GM21619 (cell line): ENCODE measurements around the gene RASSF8.
"Not testable (repeated sequence)": the region's sequence is repeated elsewhere in the genome, so short reads cannot be mapped to it uniquely, and the experiment has no call there.

Source experiments
- ATAC-seq: cut with Tn5 transposase; IDR thresholded peaks from one replicate; pipeline ENCODE4 v1.9.1; 2021; ENCODE audit not compliant: unreplicated experiment

The RASSF8 gene

DNA sequence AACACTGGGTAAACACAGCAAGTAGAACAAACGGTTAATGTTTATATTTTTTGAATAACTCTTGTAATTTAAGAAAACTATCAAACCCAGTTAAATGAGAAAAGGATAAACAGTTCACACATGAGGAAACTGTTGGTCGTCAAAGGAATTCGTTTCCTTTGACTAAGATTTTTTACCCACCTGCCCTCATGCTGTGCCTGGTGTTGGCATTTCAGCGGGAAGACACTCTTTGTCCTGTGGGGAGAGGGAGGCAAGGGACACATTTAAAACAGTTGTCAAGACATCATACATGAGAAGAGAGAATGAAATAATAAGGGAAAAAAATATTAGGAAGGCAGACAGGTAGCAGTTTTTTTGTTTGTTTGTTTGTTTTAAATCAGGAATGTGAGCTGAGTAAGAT lies 95.9 kb downstream of the RASSF8 start:
- ATAC-seq = no peak

DNA sequence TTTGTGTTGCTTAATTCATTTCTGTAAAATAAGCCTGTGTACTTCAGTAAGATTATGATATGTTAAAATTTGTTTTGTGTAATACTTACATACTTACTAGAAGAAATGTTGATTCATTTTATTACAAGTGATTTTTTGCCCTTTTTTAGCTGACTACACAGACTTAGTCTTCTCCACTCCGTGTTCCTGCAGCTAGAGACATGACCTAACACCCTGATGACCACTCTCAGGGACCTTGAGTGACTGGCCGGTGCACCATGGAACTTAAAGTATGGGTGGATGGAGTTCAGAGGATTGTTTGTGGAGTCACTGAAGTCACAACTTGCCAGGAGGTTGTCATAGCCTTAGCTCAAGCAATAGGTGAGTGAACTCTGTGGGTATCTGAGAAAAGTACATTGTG lies 96.6 kb downstream of the RASSF8 start:
- ATAC-seq = no peak

DNA sequence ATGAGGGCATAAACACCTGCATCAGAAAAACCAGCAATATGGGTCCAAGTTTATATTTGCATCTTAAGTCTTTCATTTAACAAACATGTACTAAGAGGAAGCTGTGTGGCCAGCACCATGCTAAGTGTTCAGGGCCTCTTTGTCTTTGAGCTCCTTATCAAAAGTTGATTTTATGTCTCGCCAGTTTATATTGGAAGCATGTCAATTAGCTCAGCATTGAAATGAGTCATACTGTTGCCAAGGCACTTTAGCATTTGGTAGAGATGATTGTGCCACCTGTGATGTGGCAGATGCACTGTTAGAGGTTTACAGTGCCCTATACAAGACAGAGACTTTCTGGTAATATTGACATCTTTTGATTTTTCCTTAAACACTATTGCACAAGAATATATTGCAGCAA lies 97.9 kb downstream of the RASSF8 start:
- no peak for ATAC-seq

DNA sequence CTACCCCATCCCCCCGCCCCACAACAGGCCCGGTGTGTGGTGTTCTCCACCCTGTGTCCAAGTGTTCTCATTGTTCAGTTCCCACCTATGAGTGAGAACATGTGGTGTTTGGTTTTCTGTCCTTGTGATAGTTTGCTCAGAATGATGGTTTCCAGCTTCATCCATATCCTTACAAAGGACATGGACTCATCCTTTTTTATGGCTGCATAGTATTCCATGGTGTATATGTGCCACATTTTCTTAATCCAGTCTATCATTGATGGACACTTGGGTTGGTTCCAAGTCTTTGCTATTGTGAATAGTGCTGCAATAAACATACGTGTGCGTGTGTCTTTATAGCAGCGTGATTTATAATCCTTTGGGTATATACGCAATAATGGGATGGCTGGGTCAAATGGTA lies 98.8 kb downstream of the RASSF8 start:
- not testable (repeated sequence) for ATAC-seq

DNA sequence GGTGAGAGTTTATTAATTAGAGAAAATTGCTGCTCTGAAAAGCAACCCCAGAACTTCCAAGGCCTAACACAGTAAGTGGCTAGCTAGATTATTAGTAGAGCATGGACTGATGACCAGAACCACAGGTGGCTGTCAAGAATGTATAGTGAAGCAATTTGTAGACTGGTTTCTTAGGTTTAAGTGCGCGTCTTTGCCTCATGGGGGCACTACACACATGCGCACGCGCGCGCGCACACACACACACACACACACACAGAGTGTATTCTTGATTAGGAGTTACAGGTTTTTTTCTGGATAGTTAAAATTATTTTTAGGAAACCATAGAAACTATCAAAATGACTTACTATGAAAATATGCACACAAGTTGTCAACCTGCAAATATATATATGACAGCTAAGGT lies 99.8 kb downstream of the RASSF8 start:
- ATAC-seq = no peak

DNA sequence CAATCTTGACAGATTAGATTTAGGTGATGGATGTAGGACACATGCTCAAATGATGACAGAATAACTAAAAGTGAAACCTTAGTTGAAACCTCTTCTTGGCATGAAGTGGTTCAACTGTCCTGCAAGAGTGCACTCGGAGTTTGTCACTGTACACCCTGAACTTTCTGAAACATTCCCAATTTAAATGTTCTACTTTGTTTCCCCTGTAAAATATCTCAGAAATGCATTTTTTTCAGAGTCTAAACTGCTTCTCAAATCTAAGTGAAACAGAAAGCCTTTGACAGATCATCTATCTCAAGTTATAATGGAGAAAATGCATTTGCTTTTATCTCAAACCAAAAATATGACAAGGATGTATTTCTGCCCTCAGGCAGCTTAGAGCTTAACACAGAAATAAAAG lies 100.3 kb downstream of the RASSF8 start:
- ATAC-seq = no peak

DNA sequence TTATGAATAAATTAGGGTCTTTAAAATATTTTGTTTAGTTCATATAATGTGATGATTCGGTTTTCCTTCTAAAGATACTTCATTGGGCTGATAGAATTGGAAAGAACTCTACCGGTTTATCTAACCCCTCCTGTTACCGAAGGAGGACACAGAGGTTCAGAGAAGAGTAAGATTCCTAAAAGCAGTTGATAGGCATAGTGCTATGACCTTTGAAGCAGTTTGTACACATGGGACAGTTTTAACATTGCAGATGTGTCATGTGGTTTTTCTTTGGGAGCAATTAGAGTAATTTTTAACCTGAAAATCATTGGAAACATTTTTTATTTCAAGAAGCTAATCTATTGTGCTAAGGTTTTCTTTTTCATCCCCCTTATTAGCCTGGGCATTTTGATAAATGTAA lies 103.5 kb downstream of the RASSF8 start:
- ATAC-seq = no peak

DNA sequence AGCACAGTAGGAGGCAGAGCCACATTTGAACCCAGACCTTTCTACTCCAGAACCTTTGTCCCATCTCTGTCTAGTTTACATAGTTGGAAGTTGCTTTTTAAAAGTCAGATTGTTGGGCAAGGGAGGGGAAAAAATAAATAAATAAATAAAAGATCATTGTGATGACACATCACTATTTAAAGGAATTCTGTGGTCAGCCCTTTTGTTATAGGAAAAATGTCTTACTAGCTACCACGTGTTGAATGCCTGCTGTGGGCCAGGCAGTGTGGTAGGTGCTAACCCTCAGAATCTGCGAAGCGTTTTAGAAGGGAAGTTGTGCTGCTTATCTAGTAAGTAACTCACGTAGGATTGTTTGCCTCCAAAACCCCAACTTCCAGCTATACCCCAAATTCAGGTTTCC lies 104.1 kb downstream of the RASSF8 start:
- ATAC-seq = no peak

DNA sequence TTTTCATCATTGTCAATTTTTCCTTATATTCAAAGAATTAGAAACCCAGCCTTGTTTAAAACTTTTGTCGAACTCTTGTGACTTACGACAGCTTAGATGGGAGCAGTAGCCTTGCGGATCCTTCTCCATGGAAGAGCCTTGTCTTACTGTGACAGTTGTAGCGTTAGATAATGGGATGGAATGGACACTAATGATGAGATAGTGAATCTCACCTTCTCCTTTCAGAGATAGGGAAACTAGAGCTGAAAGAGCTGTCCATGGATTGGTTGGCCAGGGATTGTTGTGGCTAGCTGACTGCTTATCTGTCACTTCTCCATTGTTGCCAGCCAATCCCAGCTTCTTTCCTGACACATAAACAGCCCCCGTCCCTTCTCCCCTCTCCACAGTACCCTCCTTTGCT lies 107.0 kb downstream of the RASSF8 start:
- no peak for ATAC-seq

DNA sequence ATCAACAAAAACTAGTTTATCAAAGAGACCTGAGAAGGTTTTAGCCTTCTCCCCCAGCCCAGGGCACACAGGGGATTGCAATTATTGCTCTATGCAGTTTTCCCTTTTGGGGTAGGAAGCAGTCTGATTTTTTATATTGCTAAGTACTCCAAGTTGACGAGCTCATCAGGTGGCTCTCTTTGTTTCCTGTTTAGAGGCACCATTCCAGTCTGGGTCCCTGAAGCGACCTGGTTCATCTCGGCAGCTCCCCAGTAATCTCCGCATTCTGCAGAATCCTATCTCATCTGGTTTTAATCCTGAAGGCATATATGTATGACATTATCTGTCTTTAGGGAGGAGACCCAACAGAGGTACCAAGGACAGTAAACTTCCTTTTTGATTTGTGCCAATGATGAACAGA lies 110.0 kb downstream of the RASSF8 start:
- ATAC-seq = no peak

DNA sequence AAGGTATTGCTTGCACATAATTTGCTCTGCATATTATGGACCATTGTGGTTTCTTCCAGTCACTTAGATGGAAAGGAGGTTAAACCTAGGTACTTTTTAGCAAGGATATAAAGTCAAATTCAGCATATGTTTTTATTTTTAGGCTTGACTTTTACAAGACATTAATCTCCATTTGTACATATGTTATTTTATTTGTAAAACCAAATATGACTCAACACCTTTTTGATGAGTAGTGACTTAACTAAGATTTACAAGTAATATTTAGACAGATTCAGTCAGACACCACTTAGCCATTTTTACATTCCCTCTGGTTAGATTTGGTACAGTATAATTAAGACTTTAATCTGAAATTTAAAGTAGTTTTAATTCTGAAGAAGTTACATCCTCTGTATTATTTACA lies 111.3 kb downstream of the RASSF8 start:
- ATAC-seq = no peak

DNA sequence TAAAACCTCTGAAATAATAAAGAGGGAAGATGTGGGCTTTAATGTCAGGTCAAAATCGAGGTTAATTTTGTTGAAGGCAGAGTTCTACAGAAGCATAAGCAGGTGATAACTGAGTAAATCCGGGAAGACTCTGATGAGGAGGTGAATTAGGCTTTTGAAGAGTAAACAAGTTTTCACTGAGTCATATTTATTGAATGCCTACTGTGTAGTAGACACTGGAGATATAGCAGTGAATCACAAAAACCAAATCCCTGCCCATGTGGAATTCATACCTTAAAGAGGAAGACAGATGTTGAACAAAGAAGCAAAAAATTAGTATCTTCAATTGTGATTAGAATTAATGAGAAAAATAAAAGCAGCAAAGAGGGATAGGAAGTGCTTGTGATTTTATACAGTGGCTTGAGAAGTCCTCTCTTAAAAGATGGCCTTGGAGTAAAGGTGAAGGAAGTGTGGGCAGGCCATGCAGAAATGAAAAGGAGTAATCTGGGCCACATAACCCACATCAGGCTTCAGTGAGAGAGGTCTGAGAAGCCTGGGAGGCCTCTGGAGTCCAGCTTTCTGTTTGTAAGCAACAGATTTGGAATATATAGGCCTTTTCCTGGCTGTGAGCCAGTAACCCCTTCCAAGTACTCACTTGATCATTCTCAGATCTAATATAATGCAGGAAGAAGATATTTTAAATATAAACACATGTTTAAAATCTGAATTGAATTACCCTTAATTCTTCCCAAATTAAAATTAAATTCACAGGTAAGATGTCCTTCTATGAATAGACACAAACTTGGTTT lies 119.6 kb downstream of the RASSF8 start:
- ATAC-seq = no peak

DNA sequence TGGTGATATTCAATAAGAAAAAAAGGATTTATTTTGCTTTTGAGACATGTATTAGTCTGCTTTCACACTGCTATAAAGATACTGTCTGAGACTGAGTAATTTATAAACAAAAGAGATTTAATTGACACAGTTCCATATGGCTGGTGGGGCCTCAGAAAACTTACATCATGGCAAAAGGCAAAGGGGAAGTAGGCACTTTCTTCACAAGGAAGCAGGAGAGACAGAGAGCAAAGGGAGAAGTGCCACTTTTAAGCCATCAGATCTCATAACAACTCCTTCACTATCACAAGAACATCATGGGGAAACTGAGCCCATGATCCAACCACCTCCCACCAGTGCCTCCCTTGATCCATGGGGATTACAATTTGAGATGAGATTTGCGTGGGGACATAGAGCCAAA lies 122.4 kb downstream of the RASSF8 start:
- ATAC-seq = no peak

DNA sequence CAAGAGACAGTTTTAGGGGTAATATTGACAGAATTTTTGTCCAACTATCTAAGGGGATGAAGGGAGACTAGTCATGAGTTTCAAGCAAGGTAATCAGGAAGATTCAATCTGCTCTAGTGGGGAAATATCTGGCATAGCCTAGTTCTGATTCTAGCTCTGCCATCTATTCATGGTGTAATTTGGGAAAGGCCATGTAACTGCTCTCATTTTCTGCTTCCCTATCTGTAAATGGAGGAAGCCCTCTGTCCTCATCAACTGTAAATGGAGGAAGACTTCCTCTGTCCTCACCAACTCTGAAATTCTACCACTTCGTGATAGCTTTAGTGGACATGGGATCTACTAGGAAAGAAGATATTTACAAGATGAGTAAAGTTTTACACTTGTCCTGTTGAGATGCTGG lies 128.5 kb downstream of the RASSF8 start:
- ATAC-seq = no peak

DNA sequence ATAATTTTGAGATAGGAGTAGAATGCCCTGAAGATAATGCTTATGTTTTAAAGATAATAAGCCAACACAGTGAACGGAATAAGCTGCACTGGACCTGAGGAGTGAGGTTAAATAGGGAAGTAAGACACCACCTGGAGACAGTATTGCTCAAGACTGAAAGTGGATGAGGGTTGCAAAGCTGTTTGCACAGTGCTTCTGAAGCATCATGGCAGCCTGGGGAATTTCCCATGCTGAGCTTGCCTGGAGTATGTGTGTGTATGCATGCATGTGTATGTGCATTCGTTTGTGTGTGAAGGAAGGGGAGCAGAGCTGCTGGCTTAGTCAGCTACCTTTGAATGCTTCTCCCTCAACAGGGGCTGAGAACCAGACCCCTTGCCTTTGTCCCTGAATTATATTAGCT lies 130.5 kb downstream of the RASSF8 start:
- peak; percentile 97 for ATAC-seq

DNA sequence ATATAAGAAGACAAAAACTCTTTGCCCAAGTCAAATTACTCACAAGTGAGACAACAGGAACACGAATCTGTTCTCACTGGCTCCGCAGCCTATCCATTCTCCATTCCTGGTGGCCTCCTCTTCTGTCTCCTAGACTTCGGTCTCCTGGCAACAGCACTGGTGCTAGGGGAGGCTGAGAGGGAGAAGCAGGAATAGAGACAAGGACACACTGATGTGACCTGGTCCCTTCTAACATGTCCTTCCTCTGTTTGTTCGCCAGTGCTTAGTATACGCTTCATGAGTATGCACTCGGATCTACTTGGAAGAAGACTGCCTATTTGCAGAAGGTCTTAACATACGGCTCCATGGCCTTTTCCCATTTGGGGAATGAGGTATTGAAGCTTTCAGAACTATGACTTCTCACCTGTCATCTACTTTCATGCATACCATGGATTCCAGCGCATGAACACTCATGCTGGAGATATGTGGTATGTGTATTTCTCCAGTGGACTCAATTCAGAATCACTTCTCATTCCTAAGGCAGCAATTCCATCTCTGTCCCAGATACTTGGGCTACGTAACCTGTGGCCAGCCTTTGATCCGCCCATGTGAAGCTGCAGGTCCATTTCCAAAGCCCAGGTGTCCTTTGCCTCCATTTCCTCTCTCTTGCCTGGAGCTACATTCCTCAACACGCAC lies 132.5 kb downstream of the RASSF8 start:
- no peak for ATAC-seq

DNA sequence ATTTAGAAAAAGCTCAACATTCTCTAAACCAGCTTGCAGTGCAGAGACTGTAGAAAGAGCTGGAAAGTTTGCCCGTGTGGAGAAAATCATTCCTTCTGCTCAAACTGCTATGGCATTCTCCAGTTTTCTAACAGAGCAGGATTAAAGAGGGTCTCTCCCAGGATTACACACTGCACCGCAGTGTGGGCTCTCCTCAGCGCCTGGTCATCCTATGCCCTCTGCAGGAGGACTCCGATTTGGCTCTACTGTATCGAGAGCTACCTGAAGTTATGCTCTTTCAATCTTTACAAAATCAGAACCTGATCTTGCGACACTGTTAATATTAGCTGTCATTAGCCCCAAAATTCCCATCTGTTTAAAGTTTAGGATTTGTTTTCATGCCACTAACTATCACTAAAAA lies 133.3 kb downstream of the RASSF8 start:
- ATAC-seq = no peak

DNA sequence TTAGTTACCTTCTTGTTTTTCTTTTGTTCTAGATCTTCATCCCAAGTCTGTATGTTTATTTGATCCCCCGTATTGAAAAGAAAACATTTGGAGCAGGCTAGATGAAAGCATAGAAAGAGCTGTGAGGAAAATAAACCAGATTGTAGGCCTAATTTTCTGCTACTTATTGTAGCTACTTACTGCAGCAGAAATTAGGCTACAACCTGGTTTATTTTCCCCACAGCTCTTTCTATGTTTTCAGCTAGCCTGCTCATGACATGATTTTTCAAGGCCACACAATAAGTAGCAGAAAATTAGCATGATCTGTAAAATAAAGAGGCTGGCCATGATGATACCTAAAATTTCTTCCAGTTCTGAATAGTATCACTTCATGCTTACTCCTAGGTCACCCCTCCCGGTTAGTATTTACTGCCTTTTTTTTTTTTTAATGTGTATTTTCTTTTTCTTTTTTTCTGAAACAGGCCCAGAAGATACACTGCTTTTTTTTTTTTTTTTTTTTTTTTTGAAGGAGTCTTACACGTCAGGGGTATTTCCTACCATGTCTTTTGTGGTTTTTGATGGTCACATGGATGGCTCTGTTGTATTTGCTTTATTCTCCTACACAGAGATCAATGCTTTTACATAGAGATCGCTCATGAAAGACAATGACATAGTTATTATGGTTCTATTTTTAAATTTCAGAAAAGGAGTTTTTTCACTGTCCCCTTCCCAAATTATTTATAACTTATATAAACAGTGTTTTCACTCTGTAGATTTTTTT lies 134.0 kb downstream of the RASSF8 start:
- ATAC-seq = no peak

DNA sequence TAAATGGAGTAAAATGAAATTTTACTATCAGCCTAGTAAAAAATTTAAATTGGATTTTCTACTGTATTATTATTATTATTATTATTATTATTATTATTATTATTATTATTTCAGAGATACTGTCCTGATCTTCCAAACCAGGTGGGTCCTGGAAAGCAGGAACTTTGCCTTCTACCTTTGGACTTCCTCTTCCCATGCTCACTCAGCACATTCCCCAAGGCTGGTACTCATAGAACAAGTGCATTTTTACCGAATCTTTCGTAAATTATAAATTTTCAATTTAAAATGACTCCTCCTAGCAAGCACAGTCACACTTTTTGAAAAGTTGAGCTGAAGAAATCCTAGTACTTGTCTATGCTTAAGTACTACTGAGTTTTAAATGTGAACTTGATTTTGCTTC lies 136.7 kb downstream of the RASSF8 start:
- ATAC-seq = no peak

DNA sequence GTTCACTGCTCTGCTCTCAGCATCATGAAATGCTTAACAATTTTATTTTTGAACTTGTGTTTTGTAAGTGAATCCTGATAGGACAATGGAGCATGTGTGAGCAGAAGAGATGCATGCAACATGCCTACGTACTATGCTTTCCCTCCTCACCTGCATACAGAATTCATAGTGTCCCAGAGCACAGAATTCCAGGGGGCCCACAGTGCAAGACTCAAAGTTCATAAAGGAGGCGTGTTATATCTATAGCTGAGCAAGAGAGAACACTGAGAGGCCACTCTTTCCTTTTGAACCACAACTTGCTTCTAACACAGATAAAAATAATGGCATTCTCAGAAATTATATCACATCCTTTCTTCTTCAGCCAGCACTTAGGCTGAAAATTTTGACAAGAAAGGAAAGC lies 137.6 kb downstream of the RASSF8 start:
- ATAC-seq = no peak

DNA sequence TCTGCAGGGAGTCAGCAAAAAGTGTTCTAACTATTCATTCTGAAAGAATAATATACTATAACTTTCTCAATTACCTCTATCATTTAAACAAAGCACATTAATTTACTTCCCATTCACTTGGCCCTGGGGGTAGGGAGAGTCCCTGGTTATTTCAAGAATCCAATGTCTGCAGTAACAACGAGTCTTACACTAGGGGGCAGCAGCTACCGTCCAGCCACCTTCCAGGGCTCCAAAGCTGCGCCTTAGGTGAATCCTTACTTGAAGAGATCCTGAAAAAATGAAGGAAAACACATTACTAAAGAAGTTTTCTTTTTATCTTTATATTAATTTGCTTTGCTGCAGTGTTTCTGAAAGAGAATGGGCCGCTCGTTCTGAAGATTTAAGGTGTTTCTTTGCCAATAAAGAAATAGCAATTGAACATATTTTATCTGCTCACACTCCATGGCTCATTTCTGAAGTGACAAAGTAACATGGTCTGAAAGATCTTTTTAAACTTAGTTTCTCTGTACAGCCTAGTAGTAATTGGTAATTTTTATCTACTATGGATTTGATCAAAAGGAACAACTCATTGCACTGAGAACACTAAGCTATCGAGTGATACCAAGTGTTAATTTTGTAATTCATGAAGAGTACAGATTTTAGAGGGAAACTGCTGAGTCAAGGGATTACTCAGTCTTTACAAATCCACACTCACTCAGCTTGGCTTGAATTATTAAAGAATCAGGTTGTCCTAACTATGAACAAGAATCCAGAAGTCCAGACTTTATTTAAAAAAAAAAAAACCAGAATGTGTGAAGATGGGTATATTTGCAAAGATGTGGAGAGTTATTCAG lies 138.8 kb downstream of the RASSF8 start:
- peak; percentile 80 for ATAC-seq
